Astrocyte of the cerebellum (primary cell): ENCODE measurements around the gene RGS1.

Experiments
- DNase-seq: peaks from one replicate; pipeline ENCODE4 v3.0.0-alpha.2; 2011; ENCODE audit warnings: low read depth
- H3K4me3 ChIP-seq: 2 replicates; pipeline ENCODE4 v1.5.1; 2011; ENCODE audit warnings: mild to moderate bottlenecking, low read depth, low read length, moderate library complexity
- CTCF ChIP-seq: IDR thresholded peaks from 2 replicates; pipeline ENCODE4 v1.5.1; 2012; ENCODE audit warnings: low read length, low read depth, moderate library complexity, mild to moderate bottlenecking; ENCODE audit errors: missing control alignments
- in situ Hi-C: cut with HindIII; loops from 2 replicates; pipeline ENCODE4 v1.10.0; 2017; ENCODE audit warnings: low sequenced_read_pairs

The RGS1 gene

GRCh38 chr1:192615055-192615454 lies 39.5 kb downstream of the RGS1 start:
- in situ Hi-C loops = no loop called here
- H3K4me3 ChIP-seq = no peak overlapping the region
- DNase-seq = no peak
- no peak for TF ChIP-seq CTCF

GRCh38 chr1:192620071-192620635 lies 44.6 kb downstream of the RGS1 start:
- DNase-seq = no peak
- TF ChIP-seq CTCF = no peak

GRCh38 chr1:192626366-192627179 lies 51.0 kb downstream of the RGS1 start:
- DNase-seq = no peak
- in situ Hi-C loops = no loop called here
- TF ChIP-seq CTCF = no peak
- no peak overlapping the region for H3K4me3 ChIP-seq

More at GRCh38 chr1:192620071-192620635, 44.6 kb downstream of the RGS1 start:
- no peak overlapping the region for H3K4me3 ChIP-seq
- in situ Hi-C loops = no loop called here

- in situ Hi-C loops = no loop called here
- no peak for TF ChIP-seq CTCF
- DNase-seq = no peak
- H3K4me3 ChIP-seq = no peak overlapping the region
Observed at GRCh38 chr1:192627901-192628300, 52.3 kb downstream of the RGS1 start.

GRCh38 chr1:192628396-192629057 lies 53.0 kb downstream of the RGS1 start:
- TF ChIP-seq CTCF = no peak
- H3K4me3 ChIP-seq = no peak overlapping the region
- no peak for DNase-seq
- in situ Hi-C loops = no loop called here

GRCh38 chr1:192629612-192630011 lies 54.0 kb downstream of the RGS1 start:
- in situ Hi-C loops = no loop called here
- no peak for DNase-seq
- H3K4me3 ChIP-seq = no peak overlapping the region
- no peak for TF ChIP-seq CTCF
